Muscle of leg (tissue), 11 donors: ENCODE data around the gene PLEKHM3. TPM values are rescaled to one million over a fixed set of nuclear protein-coding genes. Genes with fewer than 3 reads are reported as not detected.
A peak's percentile ranks its signal among the peaks of the same experiment; 100 is the strongest.

Experiments used
- DNase-seq: peaks from one replicate; pipeline ENCODE4 v3.0.0; 2013
- H3K27ac ChIP-seq: one replicate; pipeline ENCODE4 v1.5.1; 2013; ENCODE audit warnings: mild to moderate bottlenecking, low read length, control low read depth
- H3K27me3 ChIP-seq: one replicate; pipeline ENCODE4 v1.6.1; 2013; ENCODE audit warnings: low read length; ENCODE audit not compliant: control insufficient read depth, insufficient read depth
- H3K36me3 ChIP-seq: one replicate; pipeline ENCODE4 v1.6.1; 2013; ENCODE audit warnings: low read length; ENCODE audit not compliant: control insufficient read depth, insufficient read depth
- H3K4me1 ChIP-seq: one replicate; pipeline ENCODE4 v1.6.1; 2013; ENCODE audit warnings: low read length; ENCODE audit not compliant: control insufficient read depth, insufficient read depth
- H3K4me3 ChIP-seq: one replicate; pipeline ENCODE4 v1.5.1; 2013; ENCODE audit warnings: low read length, control low read depth
- H3K9me3 ChIP-seq: replicated peaks from 2 replicates; pipeline ENCODE4 v1.6.1; 2013; ENCODE audit warnings: low read depth, low read length; ENCODE audit not compliant: control insufficient read depth
- WGBS: methylation state at CpG from one replicate; pipeline ENCODE4 v1.1.5; 2013; ENCODE audit warnings: missing lambda C conversion rate; ENCODE audit not compliant: insufficient coverage; 5-methylcytosine and 5-hydroxymethylcytosine counted together
- polyA plus RNA-seq, 8 donors: library from polyadenylated mRNA; unstranded; fragments of 120-200 nt; gene quantifications; one replicate each; pipeline versions ENCODE4 v1.2.1 to v1.2.3, GENCODE V29; 2013; ENCODE audit warnings: inconsistent platforms in 1 of 8, low replicate concordance in 1 of 8; ENCODE audit not compliant: insufficient read length in 8 of 8, insufficient read depth in 1 of 8
- total RNA-seq: library from RNA; stranded (reverse); fragments of 120-200 nt; gene quantifications from one replicate; pipeline ENCODE4 v1.2.4, GENCODE V29; 2013

PLEKHM3 gene
- total and polyA plus RNA-seq, 9 donors = 6.2 to 9.5 (median 7.4) TPM

DNA sequence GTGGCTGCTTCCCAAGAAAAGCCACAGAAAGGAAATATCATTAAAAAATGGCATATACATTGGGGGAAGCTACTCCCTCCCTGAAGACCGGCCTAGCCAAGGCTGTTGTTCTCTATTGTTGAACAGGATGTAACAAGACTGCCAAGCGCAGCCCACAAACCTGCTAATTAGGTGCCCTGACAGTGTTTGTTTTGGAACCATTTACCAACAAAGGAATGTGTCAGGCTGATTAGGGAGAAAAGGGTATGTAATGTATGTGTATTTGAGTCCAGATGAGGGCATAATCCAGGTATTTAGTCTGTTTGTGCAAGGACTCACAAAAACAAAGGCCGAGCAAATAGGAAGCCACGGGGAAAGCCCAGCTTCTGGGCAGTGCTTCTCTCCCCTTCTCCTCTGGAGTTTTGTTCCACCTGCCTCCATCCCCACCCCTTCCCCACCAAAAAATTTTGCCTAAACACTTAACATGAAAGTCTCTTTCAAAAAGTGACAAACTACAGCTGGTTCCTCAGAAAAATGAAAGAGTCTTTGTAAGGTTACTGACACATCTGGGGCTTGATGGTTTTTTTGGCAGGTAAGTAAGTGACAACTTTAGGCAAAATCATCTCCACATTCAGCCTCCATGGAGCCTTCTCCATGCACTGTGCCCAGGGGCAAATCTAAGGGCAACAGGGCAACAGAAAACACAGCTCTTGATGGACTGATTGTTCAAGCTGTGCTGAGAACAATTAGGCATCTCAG is 177.4 kb downstream of the PLEKHM3 start:
- H3K4me3 ChIP-seq = no peak overlapping the region
- H3K9me3 ChIP-seq = no peaks in the 10 kb centered on the region
- 64% methylated on average over 4 of the region's 4 CpGs for WGBS
- no peaks in the 10 kb centered on the region for H3K4me1 ChIP-seq
- H3K36me3 ChIP-seq = no peaks in the 10 kb centered on the region
- H3K27me3 ChIP-seq = no peaks in the 10 kb centered on the region
- peak overlapping the region; percentile 13 for H3K27ac ChIP-seq
- DNase-seq = peak; percentile 45

DNA sequence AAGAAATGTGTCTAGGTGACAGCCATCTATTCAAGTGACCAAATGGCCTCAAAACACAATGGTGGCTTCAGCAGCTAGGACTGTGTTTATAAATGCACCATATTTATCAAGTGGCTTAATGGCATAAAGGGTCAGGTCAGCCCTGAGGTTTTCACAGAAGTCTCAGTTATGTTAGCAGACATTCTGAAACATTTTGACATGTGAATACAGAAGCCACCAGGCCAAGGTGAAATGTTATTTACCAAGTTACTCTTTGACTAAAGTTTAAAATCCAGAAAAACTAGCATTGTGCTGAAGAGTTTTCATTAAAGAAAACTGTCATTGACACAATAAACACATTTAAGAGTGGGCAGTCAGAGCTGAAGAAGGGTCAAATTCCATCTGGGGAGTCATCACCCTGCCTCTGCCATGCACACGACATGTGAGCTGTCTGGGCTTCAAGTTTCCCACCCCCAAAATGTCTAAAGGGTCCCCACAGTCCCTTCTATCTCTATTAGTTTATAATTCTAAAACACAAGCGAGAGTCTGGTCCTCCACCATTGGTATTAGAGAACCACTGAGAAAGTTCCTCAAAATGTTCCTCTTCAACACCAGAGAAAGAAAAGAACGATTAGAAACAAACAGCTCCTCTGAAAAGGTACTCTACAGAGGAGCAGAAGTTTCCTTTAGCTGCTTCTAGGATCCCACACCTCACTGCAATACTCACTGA is 178.1 kb downstream of the PLEKHM3 start:
- Histone ChIP-seq H3K27ac (no peak overlapping the region), H3K36me3 (no peaks in the 10 kb centered on the region), H3K9me3 (no peaks in the 10 kb centered on the region), H3K4me1 (no peaks in the 10 kb centered on the region), H3K4me3 (no peak overlapping the region), H3K27me3 (no peaks in the 10 kb centered on the region)
- DNase-seq = no peak
- 49% methylated on average over 2 of the region's 3 CpGs for WGBS

DNA sequence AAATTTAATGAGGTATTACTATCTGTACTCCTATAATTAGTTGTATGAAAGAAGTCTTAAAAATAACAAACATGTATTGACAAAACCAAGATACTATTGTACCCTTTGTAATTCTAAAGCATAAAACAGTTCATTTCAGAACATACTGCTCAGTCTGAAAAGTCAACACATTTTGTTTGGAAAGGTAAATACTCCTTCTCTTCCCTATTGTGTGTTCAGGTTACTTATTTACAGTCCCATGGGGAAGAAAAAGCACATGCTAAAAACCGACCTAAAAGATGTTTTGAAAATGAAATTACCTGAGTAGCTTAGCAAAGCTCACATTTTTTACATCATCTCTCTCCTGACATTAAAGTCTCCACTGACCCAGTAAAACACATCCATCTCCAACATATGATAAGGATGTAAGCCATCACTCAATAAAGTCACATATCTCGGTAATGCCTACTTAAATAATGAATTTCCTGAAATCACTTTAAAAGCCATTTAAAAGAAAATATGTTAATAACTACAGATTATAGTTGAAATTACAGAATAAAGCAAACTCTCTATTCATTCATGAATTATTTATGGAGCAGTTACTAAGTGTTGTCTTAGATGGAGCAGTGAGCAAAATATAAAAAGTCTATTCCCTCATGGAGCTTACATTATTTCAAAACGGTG is 180.0 kb downstream of the PLEKHM3 start:
- Histone ChIP-seq H3K27ac (no peak overlapping the region), H3K27me3 (no peaks in the 10 kb centered on the region), H3K36me3 (no peaks in the 10 kb centered on the region), H3K4me1 (no peaks in the 10 kb centered on the region), H3K9me3 (no peaks in the 10 kb centered on the region), H3K4me3 (no peak overlapping the region)
- DNase-seq = no peak
- WGBS = no CpG with 5 or more reads among the region's 3 CpGs

- Histone ChIP-seq H3K4me3 (no peak overlapping the region), H3K27ac (no peak overlapping the region), H3K9me3 (no peaks in the 10 kb centered on the region), H3K27me3 (no peaks in the 10 kb centered on the region), H3K36me3 (no peaks in the 10 kb centered on the region), H3K4me1 (no peaks in the 10 kb centered on the region)
- DNase-seq = no peak
- WGBS = no CpG with 5 or more reads among the region's 2 CpGs
Observed at GRCh38 chr2:207844648-207845047, 180.7 kb downstream of the PLEKHM3 start.

DNA sequence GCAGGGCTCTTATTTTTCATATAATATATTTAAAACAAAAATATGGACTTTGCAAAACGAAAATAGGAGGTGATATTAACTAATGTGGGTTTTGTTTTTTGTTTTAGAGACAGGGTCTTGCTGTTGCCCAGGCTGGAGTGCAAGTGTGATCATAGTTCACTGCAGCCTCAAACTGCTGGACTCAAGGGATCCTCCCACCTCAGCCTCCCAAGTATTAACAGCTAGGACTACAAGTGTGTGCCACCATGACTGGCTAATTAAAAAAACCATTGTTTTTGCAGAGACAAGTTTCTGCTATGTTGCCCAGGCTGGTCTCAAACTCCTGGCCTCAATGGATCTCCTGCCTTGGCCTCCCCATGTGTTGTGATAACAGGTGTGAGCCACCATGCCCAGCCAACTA is 185.2 kb downstream of the PLEKHM3 start:
- WGBS = no CpG with 5 or more reads among the region's 1 CpG
- no peak overlapping the region for H3K27ac ChIP-seq
- no peak for DNase-seq
- H3K36me3 ChIP-seq = no peaks in the 10 kb centered on the region
- no peaks in the 10 kb centered on the region for H3K27me3 ChIP-seq
- H3K4me1 ChIP-seq = peaks cover 6% of the 10 kb centered on the region
- no peaks in the 10 kb centered on the region for H3K9me3 ChIP-seq
- H3K4me3 ChIP-seq = no peak overlapping the region

DNA sequence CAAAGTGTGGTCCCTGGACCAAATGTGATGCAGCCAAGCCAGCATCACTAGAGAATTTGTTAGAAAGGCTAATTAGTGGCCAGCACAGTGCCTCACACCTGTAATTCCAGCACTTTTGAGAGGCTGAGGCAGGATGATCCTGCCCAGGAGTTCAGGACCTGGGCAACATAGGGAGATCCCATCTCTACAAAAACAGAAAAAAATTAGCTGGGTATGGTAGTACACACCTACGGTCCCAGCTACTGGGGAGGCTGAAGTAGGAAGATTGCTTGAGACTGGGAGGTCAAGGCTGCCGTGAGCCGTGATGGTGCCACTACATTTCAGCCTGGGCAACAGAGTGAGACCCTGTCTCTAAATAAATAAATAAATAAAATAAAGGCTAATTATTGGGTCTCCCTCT is 185.8 kb downstream of the PLEKHM3 start:
- Histone ChIP-seq H3K9me3 (no peaks in the 10 kb centered on the region), H3K36me3 (no peaks in the 10 kb centered on the region), H3K27me3 (no peaks in the 10 kb centered on the region), H3K4me1 (peaks cover 6% of the 10 kb centered on the region), H3K4me3 (no peak overlapping the region), H3K27ac (no peak overlapping the region)
- WGBS = no CpG with 5 or more reads among the region's 3 CpGs
- DNase-seq = no peak

GRCh38 chr2:207839028-207839427 is 186.3 kb downstream of the PLEKHM3 start:
- Histone ChIP-seq H3K4me3 (no peak overlapping the region), H3K9me3 (no peaks in the 10 kb centered on the region), H3K27me3 (no peaks in the 10 kb centered on the region), H3K36me3 (no peaks in the 10 kb centered on the region), H3K4me1 (peaks cover 6% of the 10 kb centered on the region), H3K27ac (no peak overlapping the region)
- no peak for DNase-seq
- WGBS = no CpG with 5 or more reads among the region's 1 CpG

- peak; percentile 69 for DNase-seq
- Histone ChIP-seq H3K27ac (no peak overlapping the region), H3K4me3 (no peak overlapping the region), H3K27me3 (no peaks in the 10 kb centered on the region), H3K36me3 (no peaks in the 10 kb centered on the region), H3K4me1 (peaks cover 6% of the 10 kb centered on the region), H3K9me3 (no peaks in the 10 kb centered on the region)
- 0% methylated on average over 2 of the region's 7 CpGs for WGBS
Observed at GRCh38 chr2:207836521-207837133, 188.7 kb downstream of the PLEKHM3 start.

GRCh38 chr2:207835805-207836204 is 189.5 kb downstream of the PLEKHM3 start:
- WGBS = no CpG with 5 or more reads among the region's 1 CpG
- Histone ChIP-seq H3K4me3 (no peak overlapping the region), H3K36me3 (no peaks in the 10 kb centered on the region), H3K27me3 (no peaks in the 10 kb centered on the region), H3K4me1 (peaks cover 6% of the 10 kb centered on the region), H3K9me3 (no peaks in the 10 kb centered on the region), H3K27ac (no peak overlapping the region)
- DNase-seq = no peak

GRCh38 chr2:207833251-207833751 is 192.0 kb downstream of the PLEKHM3 start:
- no CpG with 5 or more reads among the region's 3 CpGs for WGBS
- H3K27ac ChIP-seq = no peak overlapping the region
- H3K4me3 ChIP-seq = no peak overlapping the region
- H3K36me3 ChIP-seq = no peaks in the 10 kb centered on the region
- H3K9me3 ChIP-seq = no peaks in the 10 kb centered on the region
- H3K4me1 ChIP-seq = peaks cover 6% of the 10 kb centered on the region
- H3K27me3 ChIP-seq = no peaks in the 10 kb centered on the region
- no peak for DNase-seq
